Lower leg skin (tissue), 4 donors: ENCODE results near the gene NUP214. TPM values are rescaled to one million over a fixed set of nuclear protein-coding genes. Genes with fewer than 3 reads are reported as not detected.
"Not testable (repeated sequence)": the region's sequence is repeated elsewhere in the genome, so short reads cannot be mapped to it uniquely, and the experiment has no call there.

Source experiments
- DNase-seq, 2 donors: peaks; one replicate each; pipeline ENCODE4 v3.0.0-alpha.2; 2019; ENCODE audit warnings: low spot score in 2 of 2
- H3K4me3 ChIP-seq: fragments of 200-600 bp; sonication (generic); 2 replicates; pipeline ENCODE4 v1.5.1; 2017; ENCODE audit warnings: mild to moderate bottlenecking, low read depth; ENCODE audit not compliant: poor library complexity, severe bottlenecking
- POLR2A ChIP-seq, 2 donors: fragments of 450-650 bp; IDR thresholded peaks; one replicate each; pipeline ENCODE4 v1.6.1; 2016 to 2017; ENCODE audit warnings: antibody characterized with exemption in 2 of 2, mild to moderate bottlenecking in 1 of 2, moderate library complexity in 1 of 2
- WGBS, 2 donors: methylation state at CpG; one replicate each; pipeline ENCODE4 v1.1.5; 2018; 5-methylcytosine and 5-hydroxymethylcytosine counted together
- intact Hi-C: fragments of 100-400 bp; cut with DNase I; formaldehyde crosslinking; loops from one replicate; pipeline ENCODE4 v1.15.0; 2023; ENCODE audit warnings: low total_unique reads
- total RNA-seq, 4 donors: library from RNA; depleted of rRNA; stranded (reverse); fragments of >200 nt; gene quantifications; one replicate each; pipeline ENCODE4 v1.1.0, GENCODE V29; 2016
- TF ChIP-seq, protein P1 (sequence below), 3 donors: fragments of 450-650 bp; IDR thresholded peaks; one replicate each; pipeline ENCODE4 v1.5.1; 2016; ENCODE audit warnings: antibody characterized with exemption in 3 of 3, mild to moderate bottlenecking in 3 of 3, moderate library complexity in 2 of 3

NUP214 gene
- total RNA-seq, 4 donors from 2014 or later: 33.8 to 64.4 (median 39.8) TPM

DNA sequence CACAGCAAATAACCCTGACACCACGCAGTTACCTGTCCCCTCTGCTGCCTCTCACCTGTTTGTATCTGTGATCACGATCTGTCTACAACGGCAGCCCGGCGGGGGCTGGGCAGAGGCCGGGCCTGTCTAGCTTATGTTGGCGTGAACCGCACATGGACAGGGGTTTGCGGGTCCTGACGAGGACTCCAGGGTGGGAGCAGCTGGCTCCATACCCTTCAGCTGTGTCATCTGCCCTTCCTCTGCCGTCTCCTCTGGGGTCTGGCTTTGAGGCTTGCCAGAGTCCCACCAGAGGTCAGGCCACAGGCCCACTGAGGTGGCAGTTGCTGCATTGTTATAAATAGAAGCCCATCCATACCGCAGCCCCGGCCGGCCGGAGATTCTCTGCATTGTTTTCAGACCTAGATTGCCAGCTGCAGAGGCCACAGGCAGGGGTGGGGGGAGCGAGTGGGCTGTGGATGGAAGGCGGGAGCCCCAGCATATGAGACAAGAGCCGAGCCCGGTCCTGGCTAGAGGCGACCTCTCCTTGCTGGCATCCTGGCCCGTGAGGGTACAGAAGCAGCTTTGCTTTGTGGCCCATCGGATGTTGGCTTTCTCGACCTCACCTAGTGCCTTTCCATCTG is 113.1 kb downstream of the NUP214 start:
- DNase-seq: no peak
- 41 to 49% methylated on average over 18 to 22 of the region's 23 CpGs for WGBS, 2 donors
- intact Hi-C loops: no loop called here
- H3K4me3 ChIP-seq: no peak overlapping the region
- no peak for TF ChIP-seq POLR2A (IDR thresholded peaks at IDR 0.05)
- TF ChIP-seq, protein P1, sequence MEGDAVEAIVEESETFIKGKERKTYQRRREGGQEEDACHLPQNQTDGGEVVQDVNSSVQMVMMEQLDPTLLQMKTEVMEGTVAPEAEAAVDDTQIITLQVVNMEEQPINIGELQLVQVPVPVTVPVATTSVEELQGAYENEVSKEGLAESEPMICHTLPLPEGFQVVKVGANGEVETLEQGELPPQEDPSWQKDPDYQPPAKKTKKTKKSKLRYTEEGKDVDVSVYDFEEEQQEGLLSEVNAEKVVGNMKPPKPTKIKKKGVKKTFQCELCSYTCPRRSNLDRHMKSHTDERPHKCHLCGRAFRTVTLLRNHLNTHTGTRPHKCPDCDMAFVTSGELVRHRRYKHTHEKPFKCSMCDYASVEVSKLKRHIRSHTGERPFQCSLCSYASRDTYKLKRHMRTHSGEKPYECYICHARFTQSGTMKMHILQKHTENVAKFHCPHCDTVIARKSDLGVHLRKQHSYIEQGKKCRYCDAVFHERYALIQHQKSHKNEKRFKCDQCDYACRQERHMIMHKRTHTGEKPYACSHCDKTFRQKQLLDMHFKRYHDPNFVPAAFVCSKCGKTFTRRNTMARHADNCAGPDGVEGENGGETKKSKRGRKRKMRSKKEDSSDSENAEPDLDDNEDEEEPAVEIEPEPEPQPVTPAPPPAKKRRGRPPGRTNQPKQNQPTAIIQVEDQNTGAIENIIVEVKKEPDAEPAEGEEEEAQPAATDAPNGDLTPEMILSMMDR (IDR thresholded peaks at IDR 0.05): no peak

DNA sequence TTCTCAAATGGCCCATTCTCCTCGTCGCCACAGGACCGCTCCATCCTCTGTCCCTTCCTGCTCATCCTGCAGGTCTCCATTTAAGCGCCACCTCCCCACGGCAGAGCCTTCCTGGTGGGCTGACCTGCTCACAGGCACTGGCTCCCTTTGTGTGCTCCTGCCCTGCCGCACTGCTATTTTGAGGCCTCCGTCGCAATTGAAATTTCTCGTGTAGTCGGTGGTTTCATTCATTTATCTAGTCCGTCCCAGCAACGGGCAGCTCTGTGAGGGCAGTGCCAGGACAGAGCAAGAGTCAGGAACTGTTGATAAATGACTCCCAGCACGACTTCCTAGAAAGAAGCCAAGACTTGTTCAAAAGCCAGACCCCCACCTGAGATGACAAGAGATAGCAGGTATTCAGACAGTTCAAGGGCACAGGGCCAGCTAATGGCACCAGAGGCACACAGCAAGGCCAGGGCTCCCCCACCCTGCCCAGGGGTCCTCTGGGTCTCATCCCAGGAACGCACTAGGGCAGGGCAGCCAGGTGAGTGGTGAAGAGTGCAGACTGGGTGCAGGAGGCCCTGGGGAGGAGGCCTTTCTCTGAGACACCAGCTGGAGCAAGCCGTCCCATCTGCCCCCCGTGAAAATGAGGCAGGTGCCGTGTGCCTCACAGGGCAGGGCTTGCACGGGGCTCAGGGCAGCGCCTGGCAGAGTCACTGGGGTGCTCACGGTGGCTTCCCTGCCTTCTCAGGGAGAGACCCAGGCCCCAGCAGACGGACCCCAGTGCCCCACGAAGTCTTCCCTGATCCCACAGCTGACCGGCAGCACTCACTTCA is 114.0 kb downstream of the NUP214 start:
- TF ChIP-seq, protein P1 (IDR thresholded peaks at IDR 0.05): no peak
- no peak for TF ChIP-seq POLR2A (IDR thresholded peaks at IDR 0.05)
- DNase-seq: no peak
- intact Hi-C loops: no loop called here
- no peak overlapping the region for H3K4me3 ChIP-seq
- WGBS, 2 donors: 70 to 78% methylated on average over 21 to 22 of the region's 23 CpGs

DNA sequence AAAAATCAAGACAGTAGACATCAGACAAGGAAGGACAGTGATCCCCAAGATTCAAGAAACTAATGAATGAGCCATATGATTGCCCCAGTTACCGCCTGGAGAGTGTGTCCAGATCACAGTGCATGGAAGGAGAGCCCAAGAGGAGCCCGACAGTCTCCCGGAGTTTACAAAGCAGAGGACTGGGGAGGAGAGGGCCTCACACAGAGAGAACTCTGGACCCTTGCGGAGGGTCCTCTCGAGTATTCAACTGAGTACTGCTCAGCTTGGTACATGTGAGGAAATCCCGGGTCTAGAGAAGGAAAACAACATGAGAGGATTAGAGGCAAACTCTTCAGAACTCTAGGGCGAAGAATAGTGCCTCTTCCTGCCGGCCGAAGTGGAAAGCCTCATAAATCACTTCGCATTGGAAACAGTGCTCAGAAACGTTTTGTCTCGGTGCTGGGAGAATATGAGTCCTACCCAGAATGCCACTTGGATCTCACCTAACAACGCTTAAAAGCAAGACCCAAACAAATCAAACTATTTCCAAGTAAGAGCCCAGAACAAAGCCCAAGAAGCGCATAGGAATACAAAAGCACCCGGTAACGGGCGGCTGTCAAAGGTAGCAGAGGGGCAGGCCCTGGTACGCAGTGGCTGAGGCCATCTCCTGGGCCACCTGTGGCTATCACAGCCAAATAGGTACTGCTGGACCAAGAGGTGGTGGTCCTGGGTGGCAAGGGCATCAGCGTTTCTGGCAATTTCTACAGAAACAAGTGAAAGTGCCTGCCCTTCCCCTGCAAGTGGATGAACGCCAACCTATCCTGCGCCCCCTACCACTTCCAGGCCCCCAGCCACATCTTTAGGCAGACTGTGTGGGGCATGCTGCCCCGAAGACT is 114.9 kb downstream of the NUP214 start:
- intact Hi-C loops: no loop called here
- no peak for TF ChIP-seq POLR2A (IDR thresholded peaks at IDR 0.05)
- TF ChIP-seq, protein P1 (IDR thresholded peaks at IDR 0.05): no peak
- no peak for DNase-seq

GRCh38 chr9:131244331-131244730 is 118.9 kb downstream of the NUP214 start:
- H3K4me3 ChIP-seq, intact Hi-C loops, DNase-seq: not testable (repeated sequence)
- 87 to 92% methylated on average over 5 of the region's 5 CpGs for WGBS, 2 donors

More for the DNA sequence above, 114.9 kb downstream of the NUP214 start:
- WGBS, 2 donors: 79% methylated on average over 22 of the region's 22 CpGs
- H3K4me3 ChIP-seq: no peak overlapping the region

- no peak for DNase-seq
- intact Hi-C loops: no loop called here
- 87 to 88% methylated on average over 4 of the region's 4 CpGs for WGBS, 2 donors
- H3K4me3 ChIP-seq: no peak overlapping the region
- TF ChIP-seq, protein P1 (IDR thresholded peaks at IDR 0.05): no peak
- TF ChIP-seq POLR2A (IDR thresholded peaks at IDR 0.05): no peak
These were observed 121.2 kb downstream of the NUP214 start for GRCh38 chr9:131246618-131247017.

GRCh38 chr9:131252120-131252519 is 126.7 kb downstream of the NUP214 start:
- no peak for DNase-seq
- 77 to 94% methylated on average over 21 to 23 of the region's 23 CpGs for WGBS, 2 donors
- TF ChIP-seq POLR2A (IDR thresholded peaks at IDR 0.05): no peak
- TF ChIP-seq, protein P1 (IDR thresholded peaks at IDR 0.05): no peak
- H3K4me3 ChIP-seq: no peak overlapping the region
- intact Hi-C loops: no loop called here
